WTC11 (cell line): ENCODE measurements around the gene SPRYD3. TPM values are rescaled to one million over a fixed set of nuclear protein-coding genes. Genes with fewer than 3 reads are reported as not detected.

Source experiments
- ATAC-seq: fragments of 200-7000 bp; cut with Tn5 transposase; 2 replicates; pipeline ENCODE4 v1.10.0; 2021; ENCODE audit warnings: mild to moderate bottlenecking, moderate library complexity
- CTCF ChIA-PET: fragments of 300-600 bp; sonication (Branson Sonifier 250); formaldehyde crosslinking; loops from one replicate; lab custom pipeline; 2021; ENCODE audit warnings: antibody characterized with exemption; lab: Charles Lee
- POLR2A ChIA-PET: fragments of 350-600 bp; sonication (Branson Sonifier 250); formaldehyde crosslinking; loops from one replicate; lab custom pipeline; 2021; ENCODE audit warnings: antibody characterized with exemption; lab: Charles Lee
- DNase-seq: peaks from one replicate; pipeline ENCODE4 v3.0.0; 2021; ENCODE audit warnings: low spot score
- H3K27ac Mint-ChIP-seq: 2 replicates; pipeline ENCODE4 v1.8.0; 2021; ENCODE audit warnings: mixed read lengths
- H3K27me3 Mint-ChIP-seq: 2 replicates; pipeline ENCODE4 v1.8.0; 2021; ENCODE audit warnings: low read depth, mild to moderate bottlenecking, moderate library complexity, mixed read lengths
- H3K36me3 Mint-ChIP-seq: 2 replicates; pipeline ENCODE4 v1.8.0; 2021; ENCODE audit warnings: mixed read lengths
- H3K4me1 Mint-ChIP-seq: 2 replicates; pipeline ENCODE4 v1.8.0; 2022; ENCODE audit warnings: mixed read lengths
- H3K4me3 Mint-ChIP-seq: 2 replicates; pipeline ENCODE4 v1.8.0; 2021; ENCODE audit warnings: mild to moderate bottlenecking, moderate library complexity, mixed read lengths
- H3K9me3 Mint-ChIP-seq: 2 replicates; pipeline ENCODE4 v1.8.0; 2021; ENCODE audit warnings: mixed read lengths
- KAT7 ChIP-seq: sonication (generic); formaldehyde crosslinking; IDR thresholded peaks from 2 replicates; pipeline ENCODE4 v1.8.1; 2023; ENCODE audit warnings: missing genetic modification reagents, mild to moderate bottlenecking, borderline replicate concordance
- OVOL2 ChIP-seq: fragments of 250-450 bp; sonication (Bioruptor Pico); IDR thresholded peaks from 2 replicates; pipeline ENCODE4 v1.9.0; 2021; ENCODE audit warnings: mild to moderate bottlenecking, borderline replicate concordance
- TP53 ChIP-seq: sonication (generic); formaldehyde crosslinking; IDR thresholded peaks from 2 replicates; pipeline ENCODE4 v1.8.1; 2023; ENCODE audit warnings: mild to moderate bottlenecking, missing genetic modification reagents
- ZBTB21 ChIP-seq: sonication (generic); formaldehyde crosslinking; IDR thresholded peaks from 2 replicates; pipeline ENCODE4 v1.8.1; 2023; ENCODE audit warnings: mild to moderate bottlenecking, missing genetic modification reagents, borderline replicate concordance
- ZNF263 ChIP-seq: sonication (generic); formaldehyde crosslinking; IDR thresholded peaks from 2 replicates; pipeline ENCODE4 v1.8.1; 2022; ENCODE audit warnings: low read depth, mild to moderate bottlenecking, moderate library complexity, missing genetic modification reagents
- total RNA-seq: library from RNA; stranded (reverse); gene quantifications from 3 replicates; pipeline ENCODE4 v1.2.3, GENCODE V29; 2021
- TF ChIP-seq, protein P1 (sequence below): fragments of 250-450 bp; sonication (Bioruptor Pico); IDR thresholded peaks from 2 replicates; pipeline ENCODE4 v1.9.0; 2021; ENCODE audit warnings: mild to moderate bottlenecking, borderline replicate concordance
- TF ChIP-seq, protein P2 (sequence below): sonication (generic); formaldehyde crosslinking; IDR thresholded peaks from 2 replicates; pipeline ENCODE4 v1.8.0; 2023; ENCODE audit warnings: missing genetic modification reagents
- TF ChIP-seq, protein P3 (sequence below): fragments of 250-450 bp; sonication (Bioruptor Pico); conservative IDR thresholded peaks from 2 replicates; pipeline ENCODE4 v1.9.0; 2021; ENCODE audit warnings: mild to moderate bottlenecking
- TF ChIP-seq, protein P4 (sequence below): sonication (generic); formaldehyde crosslinking; IDR thresholded peaks from 2 replicates; pipeline ENCODE4 v1.8.0; 2023; ENCODE audit warnings: mild to moderate bottlenecking, missing genetic modification reagents
- TF ChIP-seq, protein P5 (sequence below): sonication (generic); formaldehyde crosslinking; IDR thresholded peaks from 2 replicates; pipeline ENCODE4 v1.8.1; 2023; ENCODE audit warnings: mild to moderate bottlenecking, moderate library complexity, missing genetic modification reagents
- TF ChIP-seq, protein P6 (sequence below): fragments of 250-450 bp; sonication (Bioruptor Pico); IDR thresholded peaks from 2 replicates; pipeline ENCODE4 v1.9.0; 2021; ENCODE audit warnings: mild to moderate bottlenecking
- TF ChIP-seq, protein P7 (sequence below): sonication (generic); formaldehyde crosslinking; IDR thresholded peaks from 2 replicates; pipeline ENCODE4 v1.8.0; 2023; ENCODE audit warnings: missing genetic modification reagents, mild to moderate bottlenecking, borderline replicate concordance

The SPRYD3 gene
- total RNA-seq, 1 experiment from 2014 or later: 11.9 TPM

DNA sequence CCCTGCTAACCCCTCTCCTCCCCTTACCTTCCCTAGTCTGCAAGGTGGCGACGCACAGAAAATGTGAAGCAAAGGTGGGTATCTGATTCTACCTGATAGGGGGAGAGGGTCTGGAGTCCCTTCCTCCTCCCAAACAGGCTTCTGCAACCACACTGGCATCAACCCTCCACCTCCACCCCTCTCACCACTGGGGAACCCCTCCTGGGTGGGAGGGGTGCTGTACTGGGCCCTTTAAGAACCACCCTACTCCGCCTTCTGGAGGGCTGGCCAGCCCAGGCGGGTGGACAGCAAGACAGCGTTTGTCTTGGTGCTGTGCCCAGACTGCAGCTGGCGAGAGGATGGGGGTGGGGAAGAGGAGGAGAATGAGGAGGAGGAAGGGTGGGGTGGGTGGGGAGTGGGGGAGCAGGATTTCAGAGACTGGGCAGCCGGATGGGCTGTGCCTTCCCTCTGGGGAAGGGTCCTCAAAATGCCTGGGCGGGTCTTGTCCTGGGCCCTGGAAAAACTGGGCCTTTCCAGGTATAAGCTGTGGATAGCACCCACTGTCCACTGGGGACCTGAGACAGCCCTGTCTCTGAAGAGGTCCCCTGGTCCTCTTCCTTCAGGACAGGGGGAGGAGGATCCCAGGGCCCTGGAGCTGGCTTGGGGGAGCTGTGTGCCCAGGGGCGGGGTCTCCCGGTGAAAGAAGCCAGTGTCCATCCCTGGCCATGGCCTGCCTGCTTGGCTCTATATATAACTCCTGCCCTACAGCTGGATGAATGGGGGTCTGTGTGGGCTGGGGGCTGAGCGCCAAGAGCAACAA, 26.6 kb downstream of the SPRYD3 start:
- no peak for TF ChIP-seq TP53 (CRISPR knock-in tag)
- TF ChIP-seq, protein P1, sequence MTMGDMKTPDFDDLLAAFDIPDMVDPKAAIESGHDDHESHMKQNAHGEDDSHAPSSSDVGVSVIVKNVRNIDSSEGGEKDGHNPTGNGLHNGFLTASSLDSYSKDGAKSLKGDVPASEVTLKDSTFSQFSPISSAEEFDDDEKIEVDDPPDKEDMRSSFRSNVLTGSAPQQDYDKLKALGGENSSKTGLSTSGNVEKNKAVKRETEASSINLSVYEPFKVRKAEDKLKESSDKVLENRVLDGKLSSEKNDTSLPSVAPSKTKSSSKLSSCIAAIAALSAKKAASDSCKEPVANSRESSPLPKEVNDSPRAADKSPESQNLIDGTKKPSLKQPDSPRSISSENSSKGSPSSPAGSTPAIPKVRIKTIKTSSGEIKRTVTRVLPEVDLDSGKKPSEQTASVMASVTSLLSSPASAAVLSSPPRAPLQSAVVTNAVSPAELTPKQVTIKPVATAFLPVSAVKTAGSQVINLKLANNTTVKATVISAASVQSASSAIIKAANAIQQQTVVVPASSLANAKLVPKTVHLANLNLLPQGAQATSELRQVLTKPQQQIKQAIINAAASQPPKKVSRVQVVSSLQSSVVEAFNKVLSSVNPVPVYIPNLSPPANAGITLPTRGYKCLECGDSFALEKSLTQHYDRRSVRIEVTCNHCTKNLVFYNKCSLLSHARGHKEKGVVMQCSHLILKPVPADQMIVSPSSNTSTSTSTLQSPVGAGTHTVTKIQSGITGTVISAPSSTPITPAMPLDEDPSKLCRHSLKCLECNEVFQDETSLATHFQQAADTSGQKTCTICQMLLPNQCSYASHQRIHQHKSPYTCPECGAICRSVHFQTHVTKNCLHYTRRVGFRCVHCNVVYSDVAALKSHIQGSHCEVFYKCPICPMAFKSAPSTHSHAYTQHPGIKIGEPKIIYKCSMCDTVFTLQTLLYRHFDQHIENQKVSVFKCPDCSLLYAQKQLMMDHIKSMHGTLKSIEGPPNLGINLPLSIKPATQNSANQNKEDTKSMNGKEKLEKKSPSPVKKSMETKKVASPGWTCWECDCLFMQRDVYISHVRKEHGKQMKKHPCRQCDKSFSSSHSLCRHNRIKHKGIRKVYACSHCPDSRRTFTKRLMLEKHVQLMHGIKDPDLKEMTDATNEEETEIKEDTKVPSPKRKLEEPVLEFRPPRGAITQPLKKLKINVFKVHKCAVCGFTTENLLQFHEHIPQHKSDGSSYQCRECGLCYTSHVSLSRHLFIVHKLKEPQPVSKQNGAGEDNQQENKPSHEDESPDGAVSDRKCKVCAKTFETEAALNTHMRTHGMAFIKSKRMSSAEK: no peak
- TF ChIP-seq, protein P2, sequence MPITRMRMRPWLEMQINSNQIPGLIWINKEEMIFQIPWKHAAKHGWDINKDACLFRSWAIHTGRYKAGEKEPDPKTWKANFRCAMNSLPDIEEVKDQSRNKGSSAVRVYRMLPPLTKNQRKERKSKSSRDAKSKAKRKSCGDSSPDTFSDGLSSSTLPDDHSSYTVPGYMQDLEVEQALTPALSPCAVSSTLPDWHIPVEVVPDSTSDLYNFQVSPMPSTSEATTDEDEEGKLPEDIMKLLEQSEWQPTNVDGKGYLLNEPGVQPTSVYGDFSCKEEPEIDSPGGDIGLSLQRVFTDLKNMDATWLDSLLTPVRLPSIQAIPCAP (CRISPR knock-in tag): no peak
- no peak for ATAC-seq
- ChIA-PET POLR2A (interaction anchor here (0.6 kb wide), 1 partner anchor 314 kb away, joined by 4 read pairs; no protein-coding TSS in a partner anchor), CTCF (interaction anchor here (1.2 to 5.6 kb wide), 13 partner anchors 8 to 173 kb away, joined by 3 to 151 read pairs (median 22); partner anchors contain the start of genes CSAD, SPRYD3 and ZNF740)
- no peak for DNase-seq
- Mint-ChIP-seq H3K27ac (no peak overlapping the region), H3K4me3 (no peak overlapping the region), H3K36me3 (peaks cover 7% of the 10 kb centered on the region), H3K27me3 (peaks cover 28% of the 10 kb centered on the region), H3K9me3 (no peaks in the 10 kb centered on the region), H3K4me1 (peaks cover 46% of the 10 kb centered on the region)

DNA sequence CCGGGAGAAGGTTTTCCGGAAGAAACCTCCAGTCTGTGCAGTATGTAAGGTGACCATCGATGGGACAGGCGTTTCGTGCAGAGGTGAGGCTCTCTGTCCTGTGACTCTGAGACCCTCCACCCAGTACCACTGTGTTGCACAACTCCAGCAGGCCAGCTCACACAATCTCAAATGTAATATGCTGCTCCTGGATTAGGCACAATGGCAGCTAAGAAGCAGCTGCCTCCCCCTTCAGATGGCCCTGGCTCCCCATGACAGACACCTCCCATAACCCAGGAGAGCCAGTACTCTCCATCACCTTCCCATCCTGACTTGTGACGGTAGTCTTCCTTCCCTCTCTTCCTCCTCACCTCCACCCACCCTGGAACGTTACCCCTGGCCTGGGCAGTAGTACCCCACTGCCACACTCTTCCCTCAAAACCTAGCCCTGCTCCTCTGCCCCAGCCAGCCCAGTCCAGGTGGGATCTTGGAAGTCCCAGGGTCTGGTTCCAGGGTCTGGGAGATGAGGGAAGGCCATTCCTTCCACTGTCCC, 27.2 kb downstream of the SPRYD3 start:
- ChIA-PET POLR2A (interaction anchor here (0.5 kb wide), 1 partner anchor 163 kb away, joined by 4 read pairs; no protein-coding TSS in a partner anchor), CTCF (interaction anchor here (1.2 to 8.7 kb wide), 5 partner anchors 8 to 129 kb away, joined by 3 to 97 read pairs (median 33); partner anchors contain the start of gene SPRYD3)
- DNase-seq (no peak), ATAC-seq (no peak)
- Mint-ChIP-seq H3K27ac (no peak overlapping the region), H3K27me3 (peaks cover 21% of the 10 kb centered on the region), H3K4me3 (no peak overlapping the region), H3K36me3 (peaks cover 7% of the 10 kb centered on the region), H3K4me1 (peaks cover 46% of the 10 kb centered on the region), H3K9me3 (no peaks in the 10 kb centered on the region)
- TF ChIP-seq KAT7 (no peak), ZBTB21 (CRISPR knock-in tag) (no peak), OVOL2 (CRISPR knock-in tag) (no peak), ZNF263 (CRISPR knock-in tag) (no peak)
- TF ChIP-seq, protein P2 (CRISPR knock-in tag): no peak
- TF ChIP-seq, protein P3, sequence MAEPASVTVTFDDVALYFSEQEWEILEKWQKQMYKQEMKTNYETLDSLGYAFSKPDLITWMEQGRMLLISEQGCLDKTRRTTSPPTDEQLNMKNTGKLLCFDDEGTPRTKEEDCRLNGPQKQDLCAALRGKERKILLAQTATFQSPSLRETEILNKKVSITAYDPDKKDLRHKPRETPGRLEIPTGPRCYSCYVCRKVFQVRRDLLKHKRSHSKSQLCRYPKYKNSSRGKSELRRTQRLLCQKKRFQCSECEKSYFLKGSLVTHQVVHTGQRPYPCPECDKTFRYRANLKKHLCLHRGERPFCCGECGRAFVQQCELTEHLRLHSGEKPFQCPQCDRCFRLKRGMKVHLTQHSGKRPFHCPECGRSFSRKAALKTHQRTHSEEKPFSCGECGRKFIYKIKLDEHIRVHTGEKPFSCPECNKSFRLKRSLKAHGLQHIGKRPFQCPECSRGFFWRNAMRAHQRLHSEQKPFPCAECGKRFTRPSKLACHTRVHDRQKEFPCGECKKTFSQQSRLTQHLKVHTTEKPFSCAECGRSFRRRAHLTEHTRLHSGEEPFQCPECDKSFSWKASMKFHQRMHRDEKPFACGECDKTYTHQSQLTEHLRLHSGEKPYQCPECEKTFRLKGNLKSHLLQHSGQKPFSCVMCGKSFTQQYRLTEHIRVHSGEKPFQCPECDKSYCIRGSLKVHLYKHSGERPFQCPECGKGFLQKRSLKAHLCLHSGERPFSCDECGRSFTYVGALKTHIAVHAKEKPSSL (CRISPR knock-in tag): no peak
- TF ChIP-seq, protein P4, sequence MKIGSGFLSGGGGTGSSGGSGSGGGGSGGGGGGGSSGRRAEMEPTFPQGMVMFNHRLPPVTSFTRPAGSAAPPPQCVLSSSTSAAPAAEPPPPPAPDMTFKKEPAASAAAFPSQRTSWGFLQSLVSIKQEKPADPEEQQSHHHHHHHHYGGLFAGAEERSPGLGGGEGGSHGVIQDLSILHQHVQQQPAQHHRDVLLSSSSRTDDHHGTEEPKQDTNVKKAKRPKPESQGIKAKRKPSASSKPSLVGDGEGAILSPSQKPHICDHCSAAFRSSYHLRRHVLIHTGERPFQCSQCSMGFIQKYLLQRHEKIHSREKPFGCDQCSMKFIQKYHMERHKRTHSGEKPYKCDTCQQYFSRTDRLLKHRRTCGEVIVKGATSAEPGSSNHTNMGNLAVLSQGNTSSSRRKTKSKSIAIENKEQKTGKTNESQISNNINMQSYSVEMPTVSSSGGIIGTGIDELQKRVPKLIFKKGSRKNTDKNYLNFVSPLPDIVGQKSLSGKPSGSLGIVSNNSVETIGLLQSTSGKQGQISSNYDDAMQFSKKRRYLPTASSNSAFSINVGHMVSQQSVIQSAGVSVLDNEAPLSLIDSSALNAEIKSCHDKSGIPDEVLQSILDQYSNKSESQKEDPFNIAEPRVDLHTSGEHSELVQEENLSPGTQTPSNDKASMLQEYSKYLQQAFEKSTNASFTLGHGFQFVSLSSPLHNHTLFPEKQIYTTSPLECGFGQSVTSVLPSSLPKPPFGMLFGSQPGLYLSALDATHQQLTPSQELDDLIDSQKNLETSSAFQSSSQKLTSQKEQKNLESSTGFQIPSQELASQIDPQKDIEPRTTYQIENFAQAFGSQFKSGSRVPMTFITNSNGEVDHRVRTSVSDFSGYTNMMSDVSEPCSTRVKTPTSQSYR (CRISPR knock-in tag): no peak
- TF ChIP-seq, protein P5, sequence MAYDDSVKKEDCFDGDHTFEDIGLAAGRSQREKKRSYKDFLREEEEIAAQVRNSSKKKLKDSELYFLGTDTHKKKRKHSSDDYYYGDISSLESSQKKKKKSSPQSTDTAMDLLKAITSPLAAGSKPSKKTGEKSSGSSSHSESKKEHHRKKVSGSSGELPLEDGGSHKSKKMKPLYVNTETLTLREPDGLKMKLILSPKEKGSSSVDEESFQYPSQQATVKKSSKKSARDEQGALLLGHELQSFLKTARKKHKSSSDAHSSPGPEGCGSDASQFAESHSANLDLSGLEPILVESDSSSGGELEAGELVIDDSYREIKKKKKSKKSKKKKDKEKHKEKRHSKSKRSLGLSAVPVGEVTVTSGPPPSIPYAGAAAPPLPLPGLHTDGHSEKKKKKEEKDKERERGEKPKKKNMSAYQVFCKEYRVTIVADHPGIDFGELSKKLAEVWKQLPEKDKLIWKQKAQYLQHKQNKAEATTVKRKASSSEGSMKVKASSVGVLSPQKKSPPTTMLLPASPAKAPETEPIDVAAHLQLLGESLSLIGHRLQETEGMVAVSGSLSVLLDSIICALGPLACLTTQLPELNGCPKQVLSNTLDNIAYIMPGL: no peak
- TF ChIP-seq, protein P6, sequence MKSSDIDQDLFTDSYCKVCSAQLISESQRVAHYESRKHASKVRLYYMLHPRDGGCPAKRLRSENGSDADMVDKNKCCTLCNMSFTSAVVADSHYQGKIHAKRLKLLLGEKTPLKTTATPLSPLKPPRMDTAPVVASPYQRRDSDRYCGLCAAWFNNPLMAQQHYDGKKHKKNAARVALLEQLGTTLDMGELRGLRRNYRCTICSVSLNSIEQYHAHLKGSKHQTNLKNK (CRISPR knock-in tag): no peak
- TF ChIP-seq, protein P7, sequence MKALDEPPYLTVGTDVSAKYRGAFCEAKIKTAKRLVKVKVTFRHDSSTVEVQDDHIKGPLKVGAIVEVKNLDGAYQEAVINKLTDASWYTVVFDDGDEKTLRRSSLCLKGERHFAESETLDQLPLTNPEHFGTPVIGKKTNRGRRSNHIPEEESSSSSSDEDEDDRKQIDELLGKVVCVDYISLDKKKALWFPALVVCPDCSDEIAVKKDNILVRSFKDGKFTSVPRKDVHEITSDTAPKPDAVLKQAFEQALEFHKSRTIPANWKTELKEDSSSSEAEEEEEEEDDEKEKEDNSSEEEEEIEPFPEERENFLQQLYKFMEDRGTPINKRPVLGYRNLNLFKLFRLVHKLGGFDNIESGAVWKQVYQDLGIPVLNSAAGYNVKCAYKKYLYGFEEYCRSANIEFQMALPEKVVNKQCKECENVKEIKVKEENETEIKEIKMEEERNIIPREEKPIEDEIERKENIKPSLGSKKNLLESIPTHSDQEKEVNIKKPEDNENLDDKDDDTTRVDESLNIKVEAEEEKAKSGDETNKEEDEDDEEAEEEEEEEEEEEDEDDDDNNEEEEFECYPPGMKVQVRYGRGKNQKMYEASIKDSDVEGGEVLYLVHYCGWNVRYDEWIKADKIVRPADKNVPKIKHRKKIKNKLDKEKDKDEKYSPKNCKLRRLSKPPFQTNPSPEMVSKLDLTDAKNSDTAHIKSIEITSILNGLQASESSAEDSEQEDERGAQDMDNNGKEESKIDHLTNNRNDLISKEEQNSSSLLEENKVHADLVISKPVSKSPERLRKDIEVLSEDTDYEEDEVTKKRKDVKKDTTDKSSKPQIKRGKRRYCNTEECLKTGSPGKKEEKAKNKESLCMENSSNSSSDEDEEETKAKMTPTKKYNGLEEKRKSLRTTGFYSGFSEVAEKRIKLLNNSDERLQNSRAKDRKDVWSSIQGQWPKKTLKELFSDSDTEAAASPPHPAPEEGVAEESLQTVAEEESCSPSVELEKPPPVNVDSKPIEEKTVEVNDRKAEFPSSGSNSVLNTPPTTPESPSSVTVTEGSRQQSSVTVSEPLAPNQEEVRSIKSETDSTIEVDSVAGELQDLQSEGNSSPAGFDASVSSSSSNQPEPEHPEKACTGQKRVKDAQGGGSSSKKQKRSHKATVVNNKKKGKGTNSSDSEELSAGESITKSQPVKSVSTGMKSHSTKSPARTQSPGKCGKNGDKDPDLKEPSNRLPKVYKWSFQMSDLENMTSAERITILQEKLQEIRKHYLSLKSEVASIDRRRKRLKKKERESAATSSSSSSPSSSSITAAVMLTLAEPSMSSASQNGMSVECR (CRISPR knock-in tag): no peak
